ENCODE data around the gene MALRD1.

GRCh38 chr10:19283786-19284185, 235.2 kb downstream of the MALRD1 start:
- TF ChIP-seq SP1 (IDR thresholded peaks at IDR 0.05) (no peak), LEF1 (IDR thresholded peaks at IDR 0.05; ENCODE audit: borderline replicate concordance) (no peak), TARDBP (IDR thresholded peaks at IDR 0.05) (no peak), BHLHE40 (IDR thresholded peaks at IDR 0.05; ENCODE audit: borderline replicate concordance) (no peak), ELF4 (IDR thresholded peaks at IDR 0.05) (no peak), SUZ12 (IDR thresholded peaks at IDR 0.05) (no peak)

Measured in HEK293T (cell line).